BE2C (cell line): ENCODE results near the gene TMEM14C.

ENCODE experiments used
- DNase-seq: peaks from one replicate; pipeline ENCODE4 v3.0.0-alpha.2; 2020
- H3K27me3 ChIP-seq: fragments of 250-450 bp; sonication (Bioruptor Pico); 2 replicates; pipeline ENCODE4 v1.5.1; 2020; ENCODE audit warnings: mild to moderate bottlenecking
- H3K36me3 ChIP-seq: fragments of 250-450 bp; sonication (Bioruptor Pico); 2 replicates; pipeline ENCODE4 v1.5.1; 2020; ENCODE audit warnings: mild to moderate bottlenecking
- H3K4me1 ChIP-seq: fragments of 250-450 bp; sonication (Bioruptor Pico); 2 replicates; pipeline ENCODE4 v1.5.1; 2020
- H3K4me3 ChIP-seq: 2 replicates; pipeline ENCODE4 v1.5.1; 2011; ENCODE audit warnings: low read depth, low read length
- H3K9me3 ChIP-seq: fragments of 250-450 bp; sonication (Bioruptor Pico); 2 replicates; pipeline ENCODE4 v1.5.1; 2020
- CTCF ChIP-seq: IDR thresholded peaks from 2 replicates; pipeline ENCODE4 v1.5.1; 2012; ENCODE audit warnings: mild to moderate bottlenecking, low read depth, low read length

Gene TMEM14C

GRCh38 chr6:10759884-10760329 is 37.0 kb downstream of the TMEM14C start:
- Histone ChIP-seq H3K36me3 (peaks cover 5% of the 10 kb centered on the region), H3K4me1 (no peaks in the 10 kb centered on the region), H3K27me3 (no peaks in the 10 kb centered on the region), H3K4me3 (no peak overlapping the region), H3K9me3 (no peaks in the 10 kb centered on the region)
- DNase-seq, result no peak
- TF ChIP-seq CTCF, result no peak

DNA sequence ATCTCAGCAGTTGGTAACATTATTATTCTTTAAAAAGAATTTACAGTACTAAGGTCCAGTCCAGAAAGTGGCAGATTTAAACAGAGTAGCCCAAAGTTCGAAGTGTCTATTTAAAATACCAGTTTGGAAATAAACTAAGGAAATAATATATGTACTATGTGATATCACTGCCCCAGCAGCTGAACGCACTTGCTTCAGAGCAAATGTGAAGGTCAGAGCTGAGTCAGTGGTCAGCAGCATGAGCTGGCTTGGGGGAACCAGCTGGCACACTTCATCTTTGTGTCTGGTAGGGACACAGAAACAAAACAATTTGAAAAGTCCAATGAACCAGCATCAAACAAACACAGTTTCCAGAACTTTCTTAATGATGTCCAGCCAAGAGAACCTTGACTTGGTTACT is 40.1 kb downstream of the TMEM14C start:
- no peaks in the 10 kb centered on the region for H3K9me3 ChIP-seq
- H3K4me1 ChIP-seq, result no peaks in the 10 kb centered on the region
- no peak for TF ChIP-seq CTCF
- no peaks in the 10 kb centered on the region for H3K27me3 ChIP-seq
- H3K4me3 ChIP-seq, result no peak overlapping the region
- H3K36me3 ChIP-seq, result no peaks in the 10 kb centered on the region; the same call in 1 of the 2 replicates
- no peak for DNase-seq

- Histone ChIP-seq H3K36me3 (no peaks in the 10 kb centered on the region; the same call in 1 of the 2 replicates), H3K4me1 (no peaks in the 10 kb centered on the region), H3K4me3 (no peak overlapping the region), H3K27me3 (no peaks in the 10 kb centered on the region), H3K9me3 (no peaks in the 10 kb centered on the region)
- no peak for DNase-seq
- TF ChIP-seq CTCF, result no peak
Observed at GRCh38 chr6:10769419-10769818, 46.5 kb downstream of the TMEM14C start.

- no peaks in the 10 kb centered on the region for H3K27me3 ChIP-seq
- H3K9me3 ChIP-seq, result no peaks in the 10 kb centered on the region
- no peaks in the 10 kb centered on the region for H3K4me1 ChIP-seq
- H3K36me3 ChIP-seq, result no peaks in the 10 kb centered on the region; the same call in 1 of the 2 replicates
- no peak overlapping the region for H3K4me3 ChIP-seq
- no peak for DNase-seq
- TF ChIP-seq CTCF, result no peak
Observed at GRCh38 chr6:10771371-10771894, 48.6 kb downstream of the TMEM14C start.

GRCh38 chr6:10778230-10778629 is 55.4 kb downstream of the TMEM14C start:
- no peaks in the 10 kb centered on the region for H3K4me1 ChIP-seq
- no peak for TF ChIP-seq CTCF
- H3K36me3 ChIP-seq, result no peaks in the 10 kb centered on the region
- no peaks in the 10 kb centered on the region for H3K27me3 ChIP-seq
- H3K4me3 ChIP-seq, result no peak overlapping the region
- DNase-seq, result no peak
- H3K9me3 ChIP-seq, result no peaks in the 10 kb centered on the region

- TF ChIP-seq CTCF, result no peak
- DNase-seq, result no peak
- H3K36me3 ChIP-seq, result no peaks in the 10 kb centered on the region
- no peaks in the 10 kb centered on the region for H3K4me1 ChIP-seq
- H3K27me3 ChIP-seq, result no peaks in the 10 kb centered on the region
- no peaks in the 10 kb centered on the region for H3K9me3 ChIP-seq
- H3K4me3 ChIP-seq, result no peak overlapping the region
Observed at GRCh38 chr6:10779076-10779475, 56.2 kb downstream of the TMEM14C start.
